Liver (tissue), 3 donors: Measurements from ENCODE around the gene TRIM26.

Experiments used
- FOXA2 ChIP-seq: IDR thresholded peaks from 2 replicates; pipeline ENCODE4 v1.6.1; 2016; ENCODE audit warnings: antibody characterized with exemption
- GABPA ChIP-seq, 2 donors: IDR thresholded peaks in 1 of 2; conservative IDR thresholded peaks in 1 of 2; 2 replicates each; pipeline ENCODE4 v1.6.1; 2016; ENCODE audit warnings: antibody characterized with exemption in 2 of 2, mild to moderate bottlenecking in 1 of 2, moderate library complexity in 1 of 2
- JUND ChIP-seq, 2 donors: IDR thresholded peaks; 2 replicates each; pipeline ENCODE4 v1.6.1; 2016; ENCODE audit warnings: antibody characterized with exemption in 2 of 2
- NR2F2 ChIP-seq: IDR thresholded peaks from 2 replicates; pipeline ENCODE4 v1.6.1; 2016; ENCODE audit warnings: antibody characterized with exemption
- RAD21 ChIP-seq, 2 donors: IDR thresholded peaks; 2 replicates each; pipeline ENCODE4 v1.6.1; 2016; ENCODE audit warnings: antibody characterized with exemption in 2 of 2, mild to moderate bottlenecking in 2 of 2
- RXRA ChIP-seq, 2 donors: IDR thresholded peaks; 2 replicates each; pipeline ENCODE4 v1.6.1; 2017 to 2018; ENCODE audit warnings: antibody characterized with exemption in 2 of 2, mild to moderate bottlenecking in 1 of 2
- SP1 ChIP-seq: IDR thresholded peaks from 2 replicates; pipeline ENCODE4 v1.6.1; 2018; ENCODE audit warnings: antibody characterized with exemption, mild to moderate bottlenecking
- TAF1 ChIP-seq: conservative IDR thresholded peaks from 2 replicates; pipeline ENCODE4 v1.6.1; 2016; ENCODE audit warnings: antibody characterized with exemption, mild to moderate bottlenecking
- YY1 ChIP-seq: IDR thresholded peaks from 2 replicates; pipeline ENCODE4 v1.6.1; 2016; ENCODE audit warnings: antibody characterized with exemption, mild to moderate bottlenecking
- TF ChIP-seq, protein P1 (sequence below): IDR thresholded peaks from 2 replicates; pipeline ENCODE4 v1.6.1; 2016; ENCODE audit warnings: antibody characterized with exemption
- TF ChIP-seq, protein P2 (sequence below): fragments of 150-350 bp; IDR thresholded peaks from 2 replicates; pipeline ENCODE4 v1.5.1; 2017; ENCODE audit warnings: improper control_type of control experiment, low read depth, low read length; ENCODE audit not compliant: missing input control
- TF ChIP-seq, protein P3 (sequence below): IDR thresholded peaks from 2 replicates; pipeline ENCODE4 v1.6.1; 2016; ENCODE audit warnings: antibody characterized with exemption
- TF ChIP-seq, protein P4 (sequence below): IDR thresholded peaks from 2 replicates; pipeline ENCODE4 v1.6.1; 2016; ENCODE audit warnings: antibody characterized with exemption, mild to moderate bottlenecking
- TF ChIP-seq, protein P5 (sequence below): IDR thresholded peaks from 2 replicates; pipeline ENCODE4 v1.6.1; 2016; ENCODE audit warnings: antibody characterized with exemption
- donor health status: healthy.
- donor health status: healthy.

DNA sequence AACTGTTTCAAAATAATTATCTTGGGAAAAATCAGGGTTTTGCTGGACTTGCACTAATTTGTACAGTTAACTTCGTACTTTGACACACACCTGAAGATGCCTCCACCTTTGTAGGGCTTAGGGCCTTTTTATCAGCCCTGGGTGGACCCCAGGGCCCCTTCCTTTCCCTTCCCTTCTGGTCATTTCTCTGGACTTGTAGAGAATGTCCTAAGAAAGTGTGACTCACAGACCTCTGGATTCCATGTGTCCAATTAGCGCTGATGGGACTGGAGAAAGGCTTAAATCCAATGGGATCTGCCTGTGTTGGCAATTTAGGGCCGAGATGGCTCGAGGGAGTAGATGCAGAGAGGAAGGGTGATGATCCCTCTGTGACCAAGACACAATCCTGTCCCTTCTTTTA, 40.5 kb downstream of the TRIM26 start:
- TF ChIP-seq SP1 (no peak), JUND (IDR thresholded peaks at IDR 0.05) (no peak), GABPA (IDR thresholded peaks at IDR 0.05 in 1 of 2, conservative IDR thresholded peaks at IDR 0.05 in 1 of 2) (no peak), FOXA2 (no peak), RXRA (IDR thresholded peaks at IDR 0.05) (no peak), RAD21 (IDR thresholded peaks at IDR 0.05) (no peak), NR2F2 (no peak), YY1 (no peak), TAF1 (no peak)
- TF ChIP-seq, protein P1, sequence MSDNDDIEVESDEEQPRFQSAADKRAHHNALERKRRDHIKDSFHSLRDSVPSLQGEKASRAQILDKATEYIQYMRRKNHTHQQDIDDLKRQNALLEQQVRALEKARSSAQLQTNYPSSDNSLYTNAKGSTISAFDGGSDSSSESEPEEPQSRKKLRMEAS = no peak
- TF ChIP-seq, protein P2, sequence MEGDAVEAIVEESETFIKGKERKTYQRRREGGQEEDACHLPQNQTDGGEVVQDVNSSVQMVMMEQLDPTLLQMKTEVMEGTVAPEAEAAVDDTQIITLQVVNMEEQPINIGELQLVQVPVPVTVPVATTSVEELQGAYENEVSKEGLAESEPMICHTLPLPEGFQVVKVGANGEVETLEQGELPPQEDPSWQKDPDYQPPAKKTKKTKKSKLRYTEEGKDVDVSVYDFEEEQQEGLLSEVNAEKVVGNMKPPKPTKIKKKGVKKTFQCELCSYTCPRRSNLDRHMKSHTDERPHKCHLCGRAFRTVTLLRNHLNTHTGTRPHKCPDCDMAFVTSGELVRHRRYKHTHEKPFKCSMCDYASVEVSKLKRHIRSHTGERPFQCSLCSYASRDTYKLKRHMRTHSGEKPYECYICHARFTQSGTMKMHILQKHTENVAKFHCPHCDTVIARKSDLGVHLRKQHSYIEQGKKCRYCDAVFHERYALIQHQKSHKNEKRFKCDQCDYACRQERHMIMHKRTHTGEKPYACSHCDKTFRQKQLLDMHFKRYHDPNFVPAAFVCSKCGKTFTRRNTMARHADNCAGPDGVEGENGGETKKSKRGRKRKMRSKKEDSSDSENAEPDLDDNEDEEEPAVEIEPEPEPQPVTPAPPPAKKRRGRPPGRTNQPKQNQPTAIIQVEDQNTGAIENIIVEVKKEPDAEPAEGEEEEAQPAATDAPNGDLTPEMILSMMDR = no peak
- TF ChIP-seq, protein P3, sequence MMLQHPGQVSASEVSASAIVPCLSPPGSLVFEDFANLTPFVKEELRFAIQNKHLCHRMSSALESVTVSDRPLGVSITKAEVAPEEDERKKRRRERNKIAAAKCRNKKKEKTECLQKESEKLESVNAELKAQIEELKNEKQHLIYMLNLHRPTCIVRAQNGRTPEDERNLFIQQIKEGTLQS = no peak
- TF ChIP-seq, protein P4, sequence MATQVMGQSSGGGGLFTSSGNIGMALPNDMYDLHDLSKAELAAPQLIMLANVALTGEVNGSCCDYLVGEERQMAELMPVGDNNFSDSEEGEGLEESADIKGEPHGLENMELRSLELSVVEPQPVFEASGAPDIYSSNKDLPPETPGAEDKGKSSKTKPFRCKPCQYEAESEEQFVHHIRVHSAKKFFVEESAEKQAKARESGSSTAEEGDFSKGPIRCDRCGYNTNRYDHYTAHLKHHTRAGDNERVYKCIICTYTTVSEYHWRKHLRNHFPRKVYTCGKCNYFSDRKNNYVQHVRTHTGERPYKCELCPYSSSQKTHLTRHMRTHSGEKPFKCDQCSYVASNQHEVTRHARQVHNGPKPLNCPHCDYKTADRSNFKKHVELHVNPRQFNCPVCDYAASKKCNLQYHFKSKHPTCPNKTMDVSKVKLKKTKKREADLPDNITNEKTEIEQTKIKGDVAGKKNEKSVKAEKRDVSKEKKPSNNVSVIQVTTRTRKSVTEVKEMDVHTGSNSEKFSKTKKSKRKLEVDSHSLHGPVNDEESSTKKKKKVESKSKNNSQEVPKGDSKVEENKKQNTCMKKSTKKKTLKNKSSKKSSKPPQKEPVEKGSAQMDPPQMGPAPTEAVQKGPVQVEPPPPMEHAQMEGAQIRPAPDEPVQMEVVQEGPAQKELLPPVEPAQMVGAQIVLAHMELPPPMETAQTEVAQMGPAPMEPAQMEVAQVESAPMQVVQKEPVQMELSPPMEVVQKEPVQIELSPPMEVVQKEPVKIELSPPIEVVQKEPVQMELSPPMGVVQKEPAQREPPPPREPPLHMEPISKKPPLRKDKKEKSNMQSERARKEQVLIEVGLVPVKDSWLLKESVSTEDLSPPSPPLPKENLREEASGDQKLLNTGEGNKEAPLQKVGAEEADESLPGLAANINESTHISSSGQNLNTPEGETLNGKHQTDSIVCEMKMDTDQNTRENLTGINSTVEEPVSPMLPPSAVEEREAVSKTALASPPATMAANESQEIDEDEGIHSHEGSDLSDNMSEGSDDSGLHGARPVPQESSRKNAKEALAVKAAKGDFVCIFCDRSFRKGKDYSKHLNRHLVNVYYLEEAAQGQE = no peak
- TF ChIP-seq, protein P5, sequence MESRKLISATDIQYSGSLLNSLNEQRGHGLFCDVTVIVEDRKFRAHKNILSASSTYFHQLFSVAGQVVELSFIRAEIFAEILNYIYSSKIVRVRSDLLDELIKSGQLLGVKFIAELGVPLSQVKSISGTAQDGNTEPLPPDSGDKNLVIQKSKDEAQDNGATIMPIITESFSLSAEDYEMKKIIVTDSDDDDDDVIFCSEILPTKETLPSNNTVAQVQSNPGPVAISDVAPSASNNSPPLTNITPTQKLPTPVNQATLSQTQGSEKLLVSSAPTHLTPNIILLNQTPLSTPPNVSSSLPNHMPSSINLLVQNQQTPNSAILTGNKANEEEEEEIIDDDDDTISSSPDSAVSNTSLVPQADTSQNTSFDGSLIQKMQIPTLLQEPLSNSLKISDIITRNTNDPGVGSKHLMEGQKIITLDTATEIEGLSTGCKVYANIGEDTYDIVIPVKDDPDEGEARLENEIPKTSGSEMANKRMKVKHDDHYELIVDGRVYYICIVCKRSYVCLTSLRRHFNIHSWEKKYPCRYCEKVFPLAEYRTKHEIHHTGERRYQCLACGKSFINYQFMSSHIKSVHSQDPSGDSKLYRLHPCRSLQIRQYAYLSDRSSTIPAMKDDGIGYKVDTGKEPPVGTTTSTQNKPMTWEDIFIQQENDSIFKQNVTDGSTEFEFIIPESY = no peak
